ENCODE results near the gene FCER1G.

The FCER1G gene

GRCh38 chr1:161185732-161186311 is 29.3 kb upstream of the FCER1G start:
- Histone ChIP-seq H3K9me2 (replicated peaks; ENCODE audit: low read depth, low read length) (no peaks in the 10 kb centered on the region), H3K9me3 (ENCODE audit: insufficient read depth, low read depth, low read length) (no peaks in the 10 kb centered on the region), H3F3A (ENCODE audit: low read depth) (0 out of 2 replicates have a peak, but pooled peaks cover 5% of the 10 kb centered on the region), H3K27me3 (ENCODE audit: insufficient read depth, low read length, poor library complexity, severe bottlenecking) (no peaks in the 10 kb centered on the region), H3K4me3 (ENCODE audit: low read length, poor library complexity, severe bottlenecking) (peak overlapping the region; percentile 47), H3K9ac (ENCODE audit: low read depth, low read length, poor library complexity, severe bottlenecking) (peak overlapping the region; percentile 65), H3K36me3 (ENCODE audit: insufficient read depth, low read length) (no peaks in the 10 kb centered on the region), H3K4me1 (ENCODE audit: insufficient read depth, low read length, poor library complexity, severe bottlenecking) (peaks cover 46% of the 10 kb centered on the region), H3K79me2 (ENCODE audit: insufficient read depth, low read length) (no peaks in the 10 kb centered on the region), H2AFZ (ENCODE audit: low read length) (peak overlapping the region; percentile 21), H4K20me1 (ENCODE audit: insufficient read depth, low read length, poor library complexity, severe bottlenecking) (no peaks in the 10 kb centered on the region), H3K4me2 (ENCODE audit: low read depth, low read length, poor library complexity, severe bottlenecking) (peak overlapping the region; percentile 70)
- TF ChIP-seq CTCF (conservative IDR thresholded peaks at IDR 0.05; ENCODE audit: low read length) (no peak), EZH2phosphoT487 (IDR thresholded peaks at IDR 0.05; ENCODE audit: borderline replicate concordance) (no peak)

- no peak for TF ChIP-seq CTCF (conservative IDR thresholded peaks at IDR 0.05; ENCODE audit: low read length)
- TF ChIP-seq EZH2phosphoT487 (IDR thresholded peaks at IDR 0.05; ENCODE audit: borderline replicate concordance) = no peak
- Histone ChIP-seq H3K36me3 (ENCODE audit: insufficient read depth, low read length) (no peaks in the 10 kb centered on the region), H4K20me1 (ENCODE audit: insufficient read depth, low read length, poor library complexity, severe bottlenecking) (no peaks in the 10 kb centered on the region), H3K9ac (ENCODE audit: low read depth, low read length, poor library complexity, severe bottlenecking) (no peak overlapping the region), H3K27me3 (ENCODE audit: insufficient read depth, low read length, poor library complexity, severe bottlenecking) (no peaks in the 10 kb centered on the region), H3K4me2 (ENCODE audit: low read depth, low read length, poor library complexity, severe bottlenecking) (no peak overlapping the region), H3F3A (ENCODE audit: low read depth) (0 out of 2 replicates have a peak, but pooled peaks cover 5% of the 10 kb centered on the region), H2AFZ (ENCODE audit: low read length) (0 out of 2 replicates have a peak overlapping the region, but pooled peaks have one; percentile 46), H3K9me3 (ENCODE audit: insufficient read depth, low read depth, low read length) (no peaks in the 10 kb centered on the region), H3K4me3 (ENCODE audit: low read length, poor library complexity, severe bottlenecking) (no peak overlapping the region), H3K9me2 (replicated peaks; ENCODE audit: low read depth, low read length) (no peaks in the 10 kb centered on the region), H3K79me2 (ENCODE audit: insufficient read depth, low read length) (no peaks in the 10 kb centered on the region), H3K4me1 (ENCODE audit: insufficient read depth, low read length, poor library complexity, severe bottlenecking) (peaks cover 37% of the 10 kb centered on the region)
Observed at GRCh38 chr1:161187311-161187710, 27.8 kb upstream of the FCER1G start.

- Histone ChIP-seq H3K4me2 (ENCODE audit: low read depth, low read length, poor library complexity, severe bottlenecking) (no peak overlapping the region), H3K4me3 (ENCODE audit: low read length, poor library complexity, severe bottlenecking) (no peak overlapping the region), H3K9ac (ENCODE audit: low read depth, low read length, poor library complexity, severe bottlenecking) (no peak overlapping the region), H3K27me3 (ENCODE audit: insufficient read depth, low read length, poor library complexity, severe bottlenecking) (no peaks in the 10 kb centered on the region), H3K36me3 (ENCODE audit: insufficient read depth, low read length) (no peaks in the 10 kb centered on the region), H3K9me2 (replicated peaks; ENCODE audit: low read depth, low read length) (no peaks in the 10 kb centered on the region), H3K79me2 (ENCODE audit: insufficient read depth, low read length) (no peaks in the 10 kb centered on the region), H3F3A (ENCODE audit: low read depth) (0 out of 2 replicates have a peak, but pooled peaks cover 5% of the 10 kb centered on the region), H2AFZ (ENCODE audit: low read length) (no peak overlapping the region), H3K9me3 (ENCODE audit: insufficient read depth, low read depth, low read length) (no peaks in the 10 kb centered on the region), H4K20me1 (ENCODE audit: insufficient read depth, low read length, poor library complexity, severe bottlenecking) (no peaks in the 10 kb centered on the region), H3K4me1 (ENCODE audit: insufficient read depth, low read length, poor library complexity, severe bottlenecking) (peaks cover 29% of the 10 kb centered on the region)
- TF ChIP-seq CTCF (conservative IDR thresholded peaks at IDR 0.05; ENCODE audit: low read length) = no peak
- TF ChIP-seq EZH2phosphoT487 (IDR thresholded peaks at IDR 0.05; ENCODE audit: borderline replicate concordance) = no peak
Observed at GRCh38 chr1:161188381-161188780, 26.7 kb upstream of the FCER1G start.

All from Loucy (cell line).